ENCODE measurements around the gene RAB24.

The RAB24 gene

DNA sequence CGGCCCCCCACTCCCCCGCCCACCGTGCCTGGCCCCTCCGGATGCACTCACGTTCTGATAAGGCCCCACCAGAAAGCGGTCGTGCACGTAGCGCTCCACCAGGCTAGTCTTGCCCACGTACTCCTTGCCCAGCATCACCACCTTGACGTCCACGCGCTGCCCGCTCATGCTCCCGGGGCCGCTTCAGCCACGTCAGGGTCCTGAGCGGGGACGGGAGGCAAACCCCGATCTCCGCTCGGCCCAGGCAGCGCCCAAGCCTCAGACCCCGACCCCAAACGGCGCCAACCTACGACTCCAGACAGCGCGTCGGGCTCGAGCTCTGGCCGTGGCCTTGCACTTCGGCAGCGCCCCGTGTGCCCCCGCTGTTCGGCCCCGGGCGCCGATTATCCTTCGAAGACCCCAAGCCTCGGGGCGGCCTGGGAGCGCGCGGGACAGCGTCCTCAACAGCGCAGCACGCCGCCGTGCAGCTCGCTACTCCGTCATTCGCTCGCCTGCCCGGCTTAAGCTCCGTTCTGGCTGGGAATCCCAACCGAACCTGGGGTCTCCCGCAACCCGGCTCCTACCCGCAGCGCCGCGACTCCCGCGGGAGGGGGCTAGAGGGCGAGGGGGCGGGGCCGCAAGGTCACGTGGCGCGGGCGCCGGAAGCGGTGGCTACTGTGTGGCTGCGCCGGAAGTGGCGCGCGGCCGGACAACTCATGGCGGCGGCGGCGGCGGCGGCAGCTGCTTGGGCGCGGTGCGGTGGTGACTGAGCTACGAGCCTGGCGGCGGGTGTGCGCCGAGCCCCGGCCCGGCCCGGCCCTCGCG, at the start of gene RAB24, which contains the start of gene PRELID1:
Gene RAB24, minus strand, starts transcription at position 599 of the 804 bp plus-strand sequence. Its CDS starts 431 bp downstream, at position 168.
Gene PRELID1, plus strand, starts transcription at position 679 of the 804 bp plus-strand sequence. CDS start 187 bp downstream, outside the sequence.
- TF ChIP-seq, protein P1, sequence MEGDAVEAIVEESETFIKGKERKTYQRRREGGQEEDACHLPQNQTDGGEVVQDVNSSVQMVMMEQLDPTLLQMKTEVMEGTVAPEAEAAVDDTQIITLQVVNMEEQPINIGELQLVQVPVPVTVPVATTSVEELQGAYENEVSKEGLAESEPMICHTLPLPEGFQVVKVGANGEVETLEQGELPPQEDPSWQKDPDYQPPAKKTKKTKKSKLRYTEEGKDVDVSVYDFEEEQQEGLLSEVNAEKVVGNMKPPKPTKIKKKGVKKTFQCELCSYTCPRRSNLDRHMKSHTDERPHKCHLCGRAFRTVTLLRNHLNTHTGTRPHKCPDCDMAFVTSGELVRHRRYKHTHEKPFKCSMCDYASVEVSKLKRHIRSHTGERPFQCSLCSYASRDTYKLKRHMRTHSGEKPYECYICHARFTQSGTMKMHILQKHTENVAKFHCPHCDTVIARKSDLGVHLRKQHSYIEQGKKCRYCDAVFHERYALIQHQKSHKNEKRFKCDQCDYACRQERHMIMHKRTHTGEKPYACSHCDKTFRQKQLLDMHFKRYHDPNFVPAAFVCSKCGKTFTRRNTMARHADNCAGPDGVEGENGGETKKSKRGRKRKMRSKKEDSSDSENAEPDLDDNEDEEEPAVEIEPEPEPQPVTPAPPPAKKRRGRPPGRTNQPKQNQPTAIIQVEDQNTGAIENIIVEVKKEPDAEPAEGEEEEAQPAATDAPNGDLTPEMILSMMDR (IDR thresholded peaks at IDR 0.05; ENCODE audit: insufficient read depth, missing control alignments), result no peak
- FAIRE-seq, result no peak
- DNase-seq (ENCODE audit: insufficient read length, low spot score), result peak; percentile 93

DNA sequence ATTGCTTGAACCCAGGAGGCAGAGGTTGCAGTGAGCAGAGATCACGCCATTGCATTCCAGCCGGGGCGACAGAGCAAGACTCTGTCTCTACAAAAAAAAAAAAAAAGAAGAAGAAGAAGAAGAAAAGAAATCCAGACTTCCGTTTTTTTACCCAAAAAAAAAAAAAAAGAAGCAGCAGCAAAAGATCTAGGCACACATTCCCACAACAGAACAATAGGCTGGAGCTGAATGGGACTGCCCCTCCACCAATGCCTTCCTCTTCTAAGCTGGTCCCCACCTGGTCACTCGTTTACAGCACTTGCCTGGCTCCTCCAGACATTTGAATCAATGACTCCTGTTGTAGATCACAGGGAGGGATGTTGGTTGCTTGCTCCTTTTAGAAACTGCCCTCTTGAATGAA, 49.6 kb upstream of the RAB24 start:
- FAIRE-seq (no peak), DNase-seq (ENCODE audit: insufficient read length, low spot score) (no peak)
- TF ChIP-seq, protein P1 (IDR thresholded peaks at IDR 0.05; ENCODE audit: insufficient read depth, missing control alignments), result no peak

DNA sequence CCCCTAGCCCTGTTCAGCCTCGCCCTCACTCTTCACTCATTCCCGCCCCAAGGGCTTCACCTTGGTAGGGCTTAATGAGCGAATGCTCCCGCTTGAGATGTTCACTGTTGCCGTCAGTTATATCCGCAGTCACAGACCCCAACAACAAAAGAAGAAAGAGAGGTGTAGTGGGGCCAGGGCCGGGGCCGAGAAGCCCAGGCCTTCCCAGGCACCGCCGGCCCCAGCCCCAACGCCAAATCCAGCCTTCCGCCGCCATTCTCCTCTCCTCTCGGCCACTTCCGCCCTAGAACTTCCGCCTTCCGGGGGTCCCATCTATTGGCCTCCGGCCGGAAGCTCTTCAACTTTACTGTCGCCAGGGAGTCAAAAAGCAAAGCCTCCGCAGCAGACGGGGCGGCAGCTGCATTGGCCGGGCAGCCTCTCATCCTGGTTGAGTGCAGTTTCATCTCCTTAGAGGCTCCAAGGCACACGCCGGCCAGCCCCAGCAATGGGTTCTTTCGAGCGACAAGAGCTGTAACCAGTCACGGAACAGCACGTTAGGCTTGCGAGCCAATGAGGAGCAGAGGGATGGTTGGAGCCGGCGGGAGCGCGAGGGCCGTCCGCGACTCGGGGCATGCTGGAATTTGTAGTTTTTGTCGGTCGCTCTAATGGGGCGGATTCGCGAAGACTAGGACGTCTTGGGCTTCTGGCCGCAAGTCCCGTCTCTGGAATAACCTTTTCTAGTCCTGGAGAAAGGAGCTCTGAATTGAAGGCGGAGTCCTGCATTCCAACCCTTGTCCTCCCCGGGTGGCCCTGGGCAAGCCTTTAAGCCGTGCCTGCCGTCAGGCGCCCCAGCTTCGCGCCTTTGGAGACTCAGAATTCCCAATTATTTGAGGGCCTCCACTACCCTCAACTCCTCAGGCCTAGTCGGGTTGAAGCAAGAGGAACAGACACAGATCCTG, 48.1 kb upstream of the RAB24 start, which contains the start of gene LMAN2:
Gene LMAN2, minus strand, starts transcription at position 277 of the 938 bp plus-strand sequence. Its CDS starts 21 bp downstream, at position 256.
- FAIRE-seq, result no peak
- peak; percentile 96 for DNase-seq (ENCODE audit: insufficient read length, low spot score)
- TF ChIP-seq, protein P1 (IDR thresholded peaks at IDR 0.05; ENCODE audit: insufficient read depth, missing control alignments), result no peak

DNA sequence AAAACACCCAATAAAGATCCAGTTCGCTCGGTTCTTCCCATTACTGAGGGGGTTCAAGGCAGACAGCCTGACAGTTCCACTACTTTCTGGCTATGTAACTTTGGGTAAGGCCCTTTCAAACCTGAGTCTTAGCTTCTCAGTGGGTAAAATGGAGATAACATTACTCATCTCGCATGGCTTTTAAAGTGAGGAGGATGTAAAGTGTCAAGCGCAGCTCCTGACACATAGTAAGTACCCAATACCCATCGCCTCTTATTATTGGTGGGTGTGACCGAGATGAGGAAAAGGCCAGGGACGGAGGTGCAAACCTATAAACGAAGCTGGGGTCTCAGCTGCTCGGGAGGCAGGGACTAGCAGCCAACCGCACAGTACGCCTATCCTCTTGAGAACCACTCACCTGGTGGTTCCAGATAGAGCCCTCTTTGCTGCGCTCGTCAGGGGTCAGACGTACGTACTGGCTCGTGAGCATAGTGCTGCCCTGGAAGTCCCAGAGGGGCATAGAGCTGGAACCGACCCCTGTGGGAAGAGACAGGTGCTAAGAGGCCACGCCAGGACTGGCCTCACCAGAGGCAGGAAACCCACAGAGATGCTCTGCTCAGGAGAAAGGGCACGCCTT, 47.4 kb upstream of the RAB24 start:
- TF ChIP-seq, protein P1 (IDR thresholded peaks at IDR 0.05; ENCODE audit: insufficient read depth, missing control alignments), result no peak
- FAIRE-seq (no peak), DNase-seq (ENCODE audit: insufficient read length, low spot score) (no peak)

DNA sequence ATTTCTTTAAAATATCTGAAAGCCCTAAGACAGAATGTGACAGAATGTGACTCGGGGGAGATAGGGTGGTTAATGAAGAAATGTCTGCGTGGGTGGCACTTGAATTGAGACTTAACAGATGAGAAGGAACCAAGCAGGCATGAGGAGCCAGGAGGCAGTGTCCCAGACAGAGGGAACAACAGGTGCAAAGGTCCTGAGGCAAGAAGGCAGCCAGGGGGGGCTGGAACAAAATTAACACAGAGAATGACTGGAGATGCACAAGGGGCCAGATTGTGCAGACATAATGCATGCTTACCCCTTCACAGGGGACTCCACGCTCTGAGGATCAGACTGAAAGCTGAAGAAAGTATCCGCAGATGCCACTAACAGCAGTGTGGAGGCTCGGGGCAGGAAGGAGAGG, 46.2 kb upstream of the RAB24 start:
- DNase-seq (ENCODE audit: insufficient read length, low spot score) (no peak), FAIRE-seq (no peak)

DNA sequence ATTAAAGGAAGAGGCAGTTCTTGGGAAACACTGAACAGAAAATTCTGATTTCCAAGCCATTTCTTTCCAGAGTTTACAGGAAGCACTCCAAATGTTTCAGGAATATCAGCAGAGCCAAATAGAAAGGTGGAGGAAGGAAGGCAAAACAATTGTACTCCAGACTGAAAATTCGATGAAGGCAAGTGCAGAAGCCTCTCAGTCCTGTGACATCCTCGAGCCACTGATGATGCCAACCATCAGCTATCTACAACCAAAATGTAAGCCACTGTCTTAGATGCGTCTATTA, 45.8 kb upstream of the RAB24 start:
- DNase-seq (ENCODE audit: insufficient read length, low spot score), result no peak
- no peak for FAIRE-seq
- TF ChIP-seq, protein P1 (IDR thresholded peaks at IDR 0.05; ENCODE audit: insufficient read depth, missing control alignments), result no peak

More for the DNA sequence above, 46.2 kb upstream of the RAB24 start:
- TF ChIP-seq, protein P1 (IDR thresholded peaks at IDR 0.05; ENCODE audit: insufficient read depth, missing control alignments), result no peak
